B cell (primary cell): ENCODE measurements around the gene RSRC2. TPM values are rescaled to one million over a fixed set of nuclear protein-coding genes. Genes with fewer than 3 reads are reported as not detected.

Experiments used
- ATAC-seq: fragments of 200-7000 bp; cut with Tn5 transposase; one replicate; pipeline ENCODE4 v1.10.0; 2021; ENCODE audit warnings: low read depth, mild to moderate bottlenecking, moderate number of reproducible peaks, moderate library complexity
- CTCF ChIA-PET: fragments of 350-600 bp; sonication (Branson Sonifier 250); formaldehyde crosslinking; loops from one replicate; lab custom pipeline; 2021; ENCODE audit warnings: antibody characterized with exemption, inconsistent platforms; lab: Charles Lee
- POLR2A ChIA-PET: fragments of 350-600 bp; sonication (Branson Sonifier 250); formaldehyde crosslinking; loops from one replicate; lab custom pipeline; 2021; ENCODE audit warnings: antibody characterized with exemption; lab: Charles Lee
- DNase-seq: peaks from one replicate; pipeline ENCODE4 v3.0.0; 2013
- H2AFZ ChIP-seq: 2 replicates; pipeline ENCODE4 v1.6.1; 2012; ENCODE audit warnings: mild to moderate bottlenecking, low read depth, low read length; ENCODE audit not compliant: insufficient read depth, poor library complexity, severe bottlenecking
- H3K27ac ChIP-seq, 2 donors: 1 replicate in 1 of 2; 2 replicates in 1 of 2; pipeline ENCODE4 v1.5.1; 2012 to 2013; ENCODE audit warnings: low read length in 2 of 2, mild to moderate bottlenecking in 2 of 2, moderate library complexity in 1 of 2
- H3K27me3 ChIP-seq, 4 experiments: fragments of 200-600 bp in 1 of 4; sonication (generic) in 1 of 4; replicated peaks in 1 of 4; 1 replicate in 2 of 4; 2 replicates in 2 of 4; pipeline versions ENCODE4 v1.6.1 to v1.7.0; 2013 to 2016; ENCODE audit warnings: low read length in 3 of 4, mild to moderate bottlenecking in 2 of 4, mixed read lengths in 1 of 4, moderate library complexity in 1 of 4; ENCODE audit not compliant: insufficient read depth in 4 of 4, control insufficient read depth in 3 of 4; ENCODE audit errors: control extremely low read depth in 1 of 4
- H3K36me3 ChIP-seq, 2 experiments: replicated peaks in 1 of 2; 1 replicate in 1 of 2; 2 replicates in 1 of 2; pipeline versions ENCODE4 v1.6.1 to v1.7.1; 2013; ENCODE audit warnings: low read length in 1 of 2; ENCODE audit not compliant: insufficient read depth in 2 of 2, control insufficient read depth in 1 of 2; ENCODE audit errors: control extremely low read depth in 1 of 2, extremely low read depth in 1 of 2
- H3K4me1 ChIP-seq, 2 donors: fragments of 200-600 bp in 1 of 2; sonication (generic) in 1 of 2; 1 replicate in 1 of 2; 2 replicates in 1 of 2; pipeline versions ENCODE4 v1.5.1 to v1.6.1; 2013 to 2017; ENCODE audit warnings: low read length in 2 of 2; ENCODE audit not compliant: control insufficient read depth in 2 of 2, insufficient read depth in 2 of 2
- H3K4me2 ChIP-seq: replicated peaks from 2 replicates; pipeline ENCODE3; 2012; ENCODE audit warnings: mild to moderate bottlenecking, low read depth, low read length; ENCODE audit not compliant: poor library complexity, severe bottlenecking
- H3K4me3 ChIP-seq, 5 experiments: fragments of 200-600 bp in 1 of 5; sonication (generic) in 1 of 5; 1 replicate in 3 of 5; 2 replicates in 2 of 5; pipeline versions ENCODE4 v1.5.1 to v1.7.0; 2011 to 2016; ENCODE audit warnings: low read length in 4 of 5, mild to moderate bottlenecking in 4 of 5, low read depth in 2 of 5, control low read depth in 1 of 5, moderate library complexity in 1 of 5; ENCODE audit not compliant: insufficient read depth in 1 of 5; ENCODE audit errors: control extremely low read depth in 1 of 5, extremely low read depth in 1 of 5
- H3K79me2 ChIP-seq: fragments of 200-600 bp; sonication (generic); one replicate; pipeline ENCODE4 v1.6.0; 2016; ENCODE audit warnings: low read length; ENCODE audit not compliant: control insufficient read depth, insufficient read depth
- H3K9ac ChIP-seq: fragments of 200-600 bp; sonication (generic); 2 replicates; pipeline ENCODE4 v1.6.1; 2017; ENCODE audit warnings: mild to moderate bottlenecking, low read length, moderate library complexity
- H3K9me3 ChIP-seq, 3 donors: one replicate each; pipeline versions ENCODE4 v1.6.1 to v1.7.1; 2013; ENCODE audit warnings: low read length in 2 of 3; ENCODE audit not compliant: control insufficient read depth in 2 of 3, insufficient read depth in 1 of 3; ENCODE audit errors: control extremely low read depth in 1 of 3
- H4K20me1 ChIP-seq: 2 replicates; pipeline ENCODE4 v1.6.0; 2012; ENCODE audit warnings: mild to moderate bottlenecking, low read length; ENCODE audit not compliant: insufficient read depth, control insufficient read depth, poor library complexity, severe bottlenecking
- H3K27ac Mint-ChIP-seq: one replicate; pipeline ENCODE4 v1.8.0; 2021; ENCODE audit warnings: mixed read lengths
- H3K27me3 Mint-ChIP-seq: one replicate; pipeline ENCODE4 v1.8.0; 2021; ENCODE audit warnings: mixed read lengths
- H3K4me1 Mint-ChIP-seq: one replicate; pipeline ENCODE4 v1.8.0; 2021; ENCODE audit warnings: mixed read lengths
- H3K4me3 Mint-ChIP-seq: one replicate; pipeline ENCODE4 v1.8.0; 2021; ENCODE audit warnings: mixed read lengths
- H3K9me3 Mint-ChIP-seq: one replicate; pipeline ENCODE4 v1.8.0; 2022; ENCODE audit warnings: mixed read lengths; ENCODE audit not compliant: insufficient read depth
- CTCF ChIP-seq: fragments of 200-600 bp; IDR thresholded peaks from one replicate; pipeline ENCODE4 v1.8.0; 2022; ENCODE audit warnings: antibody characterized with exemption, mild to moderate bottlenecking
- EZH2 ChIP-seq: IDR thresholded peaks from 2 replicates; pipeline ENCODE4 v1.6.1; 2012; ENCODE audit warnings: borderline replicate concordance, low read depth, mild to moderate bottlenecking, moderate library complexity, low read length; ENCODE audit not compliant: insufficient read depth, poor library complexity, severe bottlenecking
- WGBS: methylation state at CpG from one replicate; pipeline ENCODE4 v1.1.5; 2013; ENCODE audit warnings: missing lambda C conversion rate; ENCODE audit not compliant: insufficient coverage; 5-methylcytosine and 5-hydroxymethylcytosine counted together
- intact Hi-C: fragments of 100-400 bp; cut with micrococcal nuclease; formaldehyde crosslinking; loops from one replicate; pipeline ENCODE4 v1.10.0; 2022
- polyA plus RNA-seq: library from polyadenylated mRNA; depleted of rRNA; stranded (reverse); fragments of >200 nt; gene quantifications from 2 replicates; pipeline ENCODE4 v1.2.3, GENCODE V29; 2012
- total RNA-seq, 2 donors: library from RNA; stranded (reverse); fragments of 120-200 nt in 1 of 2; gene quantifications; 1 replicate in 1 of 2; 2 replicates in 1 of 2; pipeline versions ENCODE4 v1.2.3 to v1.2.4, GENCODE V29; 2013 to 2022

RSRC2 gene
- total and polyA plus RNA-seq, 2 donors (not counting 1 experiment from before 2014, with no cell fraction given), result 56.2 to 151 TPM

- no peak overlapping the region for H3K4me3 Mint-ChIP-seq
- ATAC-seq, result no peak
Measured at GRCh38 chr12:122516544-122517361, 10.0 kb downstream of the RSRC2 start.

More at GRCh38 chr12:122516544-122517361, 10.0 kb downstream of the RSRC2 start:
- 100% methylated on average over 9 of the region's 13 CpGs for WGBS
- Histone ChIP-seq H3K79me2 (peaks cover 81% of the 10 kb centered on the region), H3K4me3 (no peak overlapping the region), H4K20me1 (peaks cover 73% of the 10 kb centered on the region), H3K9ac (no peak overlapping the region), H3K4me1 (no peaks in the 10 kb centered on the region), H3K4me2 (no peak overlapping the region), H3K9me3 (no peaks in the 10 kb centered on the region), H2AFZ (no peak overlapping the region), H3K36me3 (peaks cover 31 to 92% of the 10 kb centered on the region in 2 experiments), H3K27ac (no peak overlapping the region), H3K27me3 (no peaks in the 10 kb centered on the region)
- Mint-ChIP-seq H3K27me3 (no peaks in the 10 kb centered on the region), H3K4me1 (peaks cover 12% of the 10 kb centered on the region), H3K9me3 (no peaks in the 10 kb centered on the region), H3K27ac (no peak overlapping the region)
- POLR2A ChIA-PET, result no interaction called here
- DNase-seq, result no peak
- TF ChIP-seq EZH2 (no peak), CTCF (no peak)
- CTCF ChIA-PET, result no interaction called here
- intact Hi-C loops, result no loop called here
